H9 (cell line): Measurements from ENCODE around the gene NFKBIZ. TPM values are rescaled to one million over a fixed set of nuclear protein-coding genes. Genes with fewer than 3 reads are reported as not detected.

ENCODE experiments used
- DNase-seq: peaks from one replicate; pipeline ENCODE4 v3.0.0-alpha.2; 2017
- H2AFZ ChIP-seq: one replicate; pipeline ENCODE4 v1.6.1; 2013; ENCODE audit warnings: mild to moderate bottlenecking, low read length, control low read depth, moderate library complexity
- H2AK5ac ChIP-seq: 2 replicates; pipeline ENCODE4 v1.6.1; 2013; ENCODE audit warnings: low read length, control low read depth, mixed read lengths; ENCODE audit not compliant: insufficient read length
- H2BK120ac ChIP-seq: one replicate; pipeline ENCODE4 v1.6.1; 2013; ENCODE audit warnings: low read depth, mild to moderate bottlenecking, low read length, control low read depth, inconsistent platforms; ENCODE audit not compliant: poor library complexity, severe bottlenecking
- H2BK12ac ChIP-seq: 2 replicates; pipeline ENCODE4 v1.6.1; 2013; ENCODE audit warnings: low read length, control low read depth, mixed read lengths, low read depth; ENCODE audit not compliant: insufficient read length
- H2BK15ac ChIP-seq: 2 replicates; pipeline ENCODE4 v1.6.1; 2013; ENCODE audit warnings: low read depth, low read length, control low read depth
- H2BK20ac ChIP-seq: one replicate; pipeline ENCODE4 v1.6.1; 2013; ENCODE audit warnings: low read depth, mild to moderate bottlenecking, low read length, control low read depth, inconsistent platforms; ENCODE audit not compliant: poor library complexity, severe bottlenecking
- H2BK5ac ChIP-seq: 2 replicates; pipeline ENCODE4 v1.6.1; 2013; ENCODE audit warnings: low read length, control low read depth, mixed read lengths; ENCODE audit not compliant: insufficient read length
- H3K14ac ChIP-seq: 2 replicates; pipeline ENCODE4 v1.6.1; 2013; ENCODE audit warnings: low read length, control low read depth; ENCODE audit not compliant: insufficient read depth
- H3K18ac ChIP-seq: 2 replicates; pipeline ENCODE4 v1.6.1; 2013; ENCODE audit warnings: low read depth, mild to moderate bottlenecking, mixed read lengths, low read length, control low read depth; ENCODE audit not compliant: insufficient read length
- H3K23ac ChIP-seq: 2 replicates; pipeline ENCODE4 v1.6.1; 2013; ENCODE audit warnings: low read length, control low read depth, mixed read lengths, low read depth; ENCODE audit not compliant: insufficient read length
- H3K23me2 ChIP-seq: 2 replicates; pipeline ENCODE4 v1.6.1; 2013; ENCODE audit warnings: low read depth, mild to moderate bottlenecking, mixed read lengths, low read length, control low read depth; ENCODE audit not compliant: insufficient read length, poor library complexity, severe bottlenecking
- H3K27ac ChIP-seq: 2 replicates; pipeline ENCODE4 v1.5.1; 2013; ENCODE audit warnings: low read length, control low read depth, mixed read lengths, low read depth; ENCODE audit not compliant: insufficient read length
- H3K27me3 ChIP-seq: 2 replicates; pipeline ENCODE4 v1.6.1; 2013; ENCODE audit warnings: low read length, control low read depth, inconsistent platforms; ENCODE audit not compliant: insufficient read depth
- H3K4ac ChIP-seq: 2 replicates; pipeline ENCODE4 v1.6.1; 2013; ENCODE audit warnings: low read depth, mild to moderate bottlenecking, control low read depth, inconsistent platforms, low read length, moderate library complexity
- H3K4me1 ChIP-seq: 2 replicates; pipeline ENCODE4 v1.6.1; 2013; ENCODE audit warnings: low read length, control low read depth, inconsistent platforms; ENCODE audit not compliant: insufficient read depth
- H3K4me2 ChIP-seq: 2 replicates; pipeline ENCODE4 v1.6.1; 2013; ENCODE audit warnings: low read length, control low read depth, mixed read lengths; ENCODE audit not compliant: insufficient read length, insufficient read depth
- H3K56ac ChIP-seq: 2 replicates; pipeline ENCODE4 v1.6.1; 2013; ENCODE audit warnings: low read depth, mild to moderate bottlenecking, mixed read lengths, low read length, control low read depth; ENCODE audit not compliant: insufficient read length
- H3K79me1 ChIP-seq: 2 replicates; pipeline ENCODE4 v1.6.1; 2013; ENCODE audit warnings: low read depth, mild to moderate bottlenecking, moderate library complexity, low read length, control low read depth, inconsistent platforms; ENCODE audit not compliant: insufficient read depth, poor library complexity, severe bottlenecking
- H3K79me2 ChIP-seq: 2 replicates; pipeline ENCODE4 v1.6.1; 2013; ENCODE audit warnings: low read length, control low read depth, inconsistent platforms; ENCODE audit not compliant: insufficient read depth
- H3K9ac ChIP-seq: 2 replicates; pipeline ENCODE4 v1.6.1; 2013; ENCODE audit warnings: low read length, control low read depth, mixed read lengths; ENCODE audit not compliant: insufficient read length; ENCODE audit errors: extremely low read depth
- H3K9me3 ChIP-seq: one replicate; pipeline ENCODE4 v1.6.1; 2013; ENCODE audit warnings: low read depth, low read length, inconsistent platforms; ENCODE audit not compliant: control insufficient read depth
- H3T11ph ChIP-seq: one replicate; pipeline ENCODE4 v1.6.1; 2013; ENCODE audit warnings: mild to moderate bottlenecking, low read length, control low read depth, inconsistent platforms
- H4K20me1 ChIP-seq: one replicate; pipeline ENCODE4 v1.6.1; 2013; ENCODE audit not compliant: control insufficient read depth, insufficient read length, insufficient read depth
- H4K5ac ChIP-seq: 2 replicates; pipeline ENCODE4 v1.6.1; 2013; ENCODE audit warnings: low read depth, mild to moderate bottlenecking, mixed read lengths, low read length, control low read depth; ENCODE audit not compliant: insufficient read length
- H4K8ac ChIP-seq: replicated peaks from 2 replicates; pipeline ENCODE4 v1.6.1; 2013; ENCODE audit warnings: low read length, control low read depth, mixed read lengths, low read depth; ENCODE audit not compliant: insufficient read length
- H4K91ac ChIP-seq: 2 replicates; pipeline ENCODE4 v1.6.1; 2013; ENCODE audit warnings: low read depth, mild to moderate bottlenecking, moderate library complexity, mixed read lengths, low read length, control low read depth; ENCODE audit not compliant: insufficient read length
- H3K27ac Mint-ChIP-seq, 3 experiments: 2 replicates in 2 of 3; 3 replicates in 1 of 3; pipeline ENCODE4 v1.8.0; 2020 to 2021; ENCODE audit warnings: mixed read lengths in 3 of 3, mild to moderate bottlenecking in 1 of 3, moderate library complexity in 1 of 3
- H3K27me3 Mint-ChIP-seq: 2 replicates; pipeline ENCODE4 v1.8.0; 2021; ENCODE audit warnings: low read depth, mild to moderate bottlenecking, moderate library complexity, mixed read lengths
- H3K36me3 Mint-ChIP-seq, 3 experiments: 2 replicates in 2 of 3; 3 replicates in 1 of 3; pipeline ENCODE4 v1.8.0; 2020 to 2021; ENCODE audit warnings: low read depth in 3 of 3, mixed read lengths in 3 of 3; ENCODE audit not compliant: insufficient read depth in 1 of 3
- H3K4me1 Mint-ChIP-seq, 2 experiments: 2 replicates each; pipeline ENCODE4 v1.8.0; 2020; ENCODE audit warnings: mixed read lengths in 2 of 2
- H3K4me3 Mint-ChIP-seq, 2 experiments: 2 replicates in 1 of 2; 3 replicates in 1 of 2; pipeline ENCODE4 v1.8.0; 2020 to 2021; ENCODE audit warnings: mild to moderate bottlenecking in 2 of 2, mixed read lengths in 2 of 2, moderate library complexity in 1 of 2
- H3K9me3 Mint-ChIP-seq, 2 experiments: 2 replicates in 1 of 2; 3 replicates in 1 of 2; pipeline ENCODE4 v1.8.0; 2020; ENCODE audit warnings: mild to moderate bottlenecking in 2 of 2, mixed read lengths in 2 of 2, moderate library complexity in 1 of 2
- WGBS: extraction: QIAGEN DNeasy Blood & Tissue Kit; methylation state at CpG from one replicate; pipeline ENCODE4 v1.1.7; 2013; ENCODE audit warnings: missing lambda C conversion rate, low lambda C conversion rate, mixed read lengths; ENCODE audit not compliant: insufficient read length; ENCODE audit errors: extremely low coverage; 5-methylcytosine and 5-hydroxymethylcytosine counted together
- total RNA-seq: library from RNA; stranded (reverse); gene quantifications from 2 replicates; pipeline ENCODE4 v1.2.1, GENCODE V29; 2021
- TF ChIP-seq, protein P1 (sequence below): fragments of 200-600 bp; sonication (generic); conservative IDR thresholded peaks from 3 replicates; pipeline ENCODE4 v1.8.0; 2021; ENCODE audit warnings: antibody characterized with exemption, mild to moderate bottlenecking

Gene NFKBIZ
- total RNA-seq, 1 experiment from 2014 or later: 11.1 TPM

GRCh38 chr3:101833446-101833974 lies 15.8 kb upstream of the NFKBIZ start:
- Mint-ChIP-seq H3K36me3 (peaks cover 0 to 1% (median 0%) of the 10 kb centered on the region in 3 experiments; a peak in 1 of 7 replicates), H3K27me3 (no peaks in the 10 kb centered on the region), H3K27ac (no peak overlapping the region; a peak in 1 of 7 replicates), H3K4me3 (no peak overlapping the region), H3K4me1 (peaks cover 18 to 19% of the 10 kb centered on the region in 2 experiments), H3K9me3 (no peaks in the 10 kb centered on the region)
- Histone ChIP-seq H2BK120ac (no peak overlapping the region), H3T11ph (no peak overlapping the region), H3K4me2 (no peak overlapping the region), H2BK15ac (no peak overlapping the region), H2BK5ac (no peak overlapping the region), H2AK5ac (no peak overlapping the region), H2BK12ac (no peak overlapping the region), H3K18ac (no peak overlapping the region), H2BK20ac (no peak overlapping the region), H3K9ac (no peak overlapping the region), H3K27ac (no peak overlapping the region), H3K79me1 (no peaks in the 10 kb centered on the region), H4K8ac (no peak overlapping the region), H3K4me1 (no peaks in the 10 kb centered on the region; the same call in 1 of the 2 replicates), H4K20me1 (no peaks in the 10 kb centered on the region), H4K5ac (no peak overlapping the region), H3K14ac (no peak overlapping the region), H4K91ac (no peak overlapping the region), H3K79me2 (no peaks in the 10 kb centered on the region), H3K27me3 (no peaks in the 10 kb centered on the region), H3K23ac (no peak overlapping the region), H3K4ac (no peak overlapping the region), H3K9me3 (no peaks in the 10 kb centered on the region), H2AFZ (no peak overlapping the region), H3K23me2 (no peaks in the 10 kb centered on the region), H3K56ac (no peak overlapping the region)
- TF ChIP-seq, protein P1, sequence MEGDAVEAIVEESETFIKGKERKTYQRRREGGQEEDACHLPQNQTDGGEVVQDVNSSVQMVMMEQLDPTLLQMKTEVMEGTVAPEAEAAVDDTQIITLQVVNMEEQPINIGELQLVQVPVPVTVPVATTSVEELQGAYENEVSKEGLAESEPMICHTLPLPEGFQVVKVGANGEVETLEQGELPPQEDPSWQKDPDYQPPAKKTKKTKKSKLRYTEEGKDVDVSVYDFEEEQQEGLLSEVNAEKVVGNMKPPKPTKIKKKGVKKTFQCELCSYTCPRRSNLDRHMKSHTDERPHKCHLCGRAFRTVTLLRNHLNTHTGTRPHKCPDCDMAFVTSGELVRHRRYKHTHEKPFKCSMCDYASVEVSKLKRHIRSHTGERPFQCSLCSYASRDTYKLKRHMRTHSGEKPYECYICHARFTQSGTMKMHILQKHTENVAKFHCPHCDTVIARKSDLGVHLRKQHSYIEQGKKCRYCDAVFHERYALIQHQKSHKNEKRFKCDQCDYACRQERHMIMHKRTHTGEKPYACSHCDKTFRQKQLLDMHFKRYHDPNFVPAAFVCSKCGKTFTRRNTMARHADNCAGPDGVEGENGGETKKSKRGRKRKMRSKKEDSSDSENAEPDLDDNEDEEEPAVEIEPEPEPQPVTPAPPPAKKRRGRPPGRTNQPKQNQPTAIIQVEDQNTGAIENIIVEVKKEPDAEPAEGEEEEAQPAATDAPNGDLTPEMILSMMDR: no peak
- no peak for DNase-seq
- WGBS: no CpG with 5 or more reads among the region's 2 CpGs
